Calu3 (cell line): ENCODE results near the gene CNKSR1. TPM values are rescaled to one million over a fixed set of nuclear protein-coding genes. Genes with fewer than 3 reads are reported as not detected.
A peak's percentile ranks its signal among the peaks of the same experiment; 100 is the strongest.

Experiments
- BruUV-seq: library from RNA; stranded (reverse); fragments of 400-500 nt; replicated peaks from 2 replicates; lab custom pipeline; 2021; lab: Mats Ljungman, UMichigan
- CTCF ChIA-PET: fragments of 300-600 bp; sonication (Branson Sonifier 250); formaldehyde crosslinking; loops from one replicate; lab custom pipeline; 2022; ENCODE audit warnings: antibody characterized with exemption; lab: Charles Lee
- DNase-seq: peaks from one replicate; pipeline ENCODE4 v3.0.0; 2022
- H3K27ac Mint-ChIP-seq: one replicate; pipeline ENCODE4 v1.8.0; 2022; ENCODE audit warnings: mixed read lengths; ENCODE audit not compliant: unreplicated experiment
- H3K27me3 Mint-ChIP-seq: one replicate; pipeline ENCODE4 v1.8.0; 2022; ENCODE audit warnings: mixed read lengths; ENCODE audit not compliant: unreplicated experiment
- H3K36me3 Mint-ChIP-seq: one replicate; pipeline ENCODE4 v1.8.0; 2022; ENCODE audit warnings: mild to moderate bottlenecking, moderate library complexity, mixed read lengths; ENCODE audit not compliant: insufficient read depth, unreplicated experiment
- H3K4me1 Mint-ChIP-seq: one replicate; pipeline ENCODE4 v1.8.0; 2022; ENCODE audit warnings: mild to moderate bottlenecking, low read depth, mixed read lengths; ENCODE audit not compliant: unreplicated experiment
- H3K4me3 Mint-ChIP-seq: one replicate; pipeline ENCODE4 v1.8.0; 2022; ENCODE audit warnings: mild to moderate bottlenecking, low read depth, moderate library complexity, mixed read lengths; ENCODE audit not compliant: unreplicated experiment
- H3K9me3 Mint-ChIP-seq: one replicate; pipeline ENCODE4 v1.8.0; 2022; ENCODE audit warnings: low read depth, mixed read lengths; ENCODE audit not compliant: unreplicated experiment
- CTCF ChIP-seq: fragments of 200-600 bp; IDR thresholded peaks from one replicate; pipeline ENCODE4 v1.8.0; 2022; ENCODE audit warnings: antibody characterized with exemption; ENCODE audit not compliant: unreplicated experiment
- intact Hi-C: fragments of 100-400 bp; cut with micrococcal nuclease; formaldehyde crosslinking; loops from one replicate; pipeline ENCODE4 v1.10.0; 2022; ENCODE audit not compliant: unreplicated experiment
- total RNA-seq: library from RNA; stranded (reverse); gene quantifications from 2 replicates; pipeline ENCODE4 v1.2.3, GENCODE V29; 2022

CNKSR1 gene
- total RNA-seq, 1 experiment from 2014 or later, result 28.1 TPM

- H3K4me1 Mint-ChIP-seq, result no peaks in the 10 kb centered on the region
- peaks cover 29% of the 10 kb centered on the region for H3K36me3 Mint-ChIP-seq
- TF ChIP-seq CTCF, result no peak
- BruUV-seq, result no TSS peak
- peaks cover 13% of the 10 kb centered on the region for H3K27me3 Mint-ChIP-seq
- CTCF ChIA-PET, result no interaction called here
- no peak for DNase-seq
- intact Hi-C loops, result no loop called here
- H3K4me3 Mint-ChIP-seq, result no peak overlapping the region
- no peak overlapping the region for H3K27ac Mint-ChIP-seq
- H3K9me3 Mint-ChIP-seq, result no peaks in the 10 kb centered on the region
These were observed 10.5 kb upstream of the CNKSR1 start for GRCh38 chr1:26166719-26167281.

GRCh38 chr1:26168410-26169197 lies 8.7 kb upstream of the CNKSR1 start, which contains the start of gene C1orf232:
Gene C1orf232, minus strand, starts transcription at chr1:26168963. Its CDS starts 464 bp downstream, at chr1:26168499.
- Mint-ChIP-seq H3K4me3 (peak within 1 kb of the TSS; percentile 81), H3K4me1 (no peaks in the 10 kb centered on the region), H3K27ac (peak within 1 kb of the TSS; percentile 52), H3K27me3 (peaks cover 13% of the 10 kb centered on the region), H3K9me3 (no peaks in the 10 kb centered on the region), H3K36me3 (peaks cover 25% of the 10 kb centered on the region)
- intact Hi-C loops, result no loop called here
- CTCF ChIA-PET, result no interaction called here
- no TSS peak for BruUV-seq
- no peak for TF ChIP-seq CTCF
- DNase-seq, result no peak

DNA sequence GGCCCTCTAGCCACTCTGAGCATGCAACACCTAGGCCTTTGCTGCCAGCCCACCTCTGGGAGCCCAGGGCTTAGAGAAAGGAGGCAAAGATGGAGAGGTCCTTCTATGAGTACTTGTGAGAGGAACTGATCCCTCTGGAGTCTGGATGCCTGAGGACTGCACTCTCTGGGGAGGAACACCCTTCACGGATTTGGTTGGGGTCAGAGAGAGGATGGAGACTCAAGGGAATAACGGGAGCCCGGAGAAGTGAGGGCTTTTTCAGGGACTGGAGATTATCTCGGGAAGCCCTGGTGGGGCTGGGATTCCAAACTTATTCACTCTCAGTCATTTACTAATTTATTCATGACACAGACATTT lies 8.1 kb upstream of the CNKSR1 start:
- peaks cover 12% of the 10 kb centered on the region for H3K27me3 Mint-ChIP-seq
- H3K9me3 Mint-ChIP-seq, result no peaks in the 10 kb centered on the region
- intact Hi-C loops, result no loop called here
- no TSS peak for BruUV-seq
- no peaks in the 10 kb centered on the region for H3K4me1 Mint-ChIP-seq
- DNase-seq, result no peak
- no peak overlapping the region for H3K27ac Mint-ChIP-seq
- H3K36me3 Mint-ChIP-seq, result peaks cover 24% of the 10 kb centered on the region
- CTCF ChIA-PET, result interaction anchor here (0.9 to 1.3 kb wide), 5 partner anchors 56 to 133 kb away, joined by 3 to 20 read pairs (median 6); partner anchors contain the start of gene CEP85
- peak overlapping the region; percentile 81 for H3K4me3 Mint-ChIP-seq
- no peak for TF ChIP-seq CTCF

DNA sequence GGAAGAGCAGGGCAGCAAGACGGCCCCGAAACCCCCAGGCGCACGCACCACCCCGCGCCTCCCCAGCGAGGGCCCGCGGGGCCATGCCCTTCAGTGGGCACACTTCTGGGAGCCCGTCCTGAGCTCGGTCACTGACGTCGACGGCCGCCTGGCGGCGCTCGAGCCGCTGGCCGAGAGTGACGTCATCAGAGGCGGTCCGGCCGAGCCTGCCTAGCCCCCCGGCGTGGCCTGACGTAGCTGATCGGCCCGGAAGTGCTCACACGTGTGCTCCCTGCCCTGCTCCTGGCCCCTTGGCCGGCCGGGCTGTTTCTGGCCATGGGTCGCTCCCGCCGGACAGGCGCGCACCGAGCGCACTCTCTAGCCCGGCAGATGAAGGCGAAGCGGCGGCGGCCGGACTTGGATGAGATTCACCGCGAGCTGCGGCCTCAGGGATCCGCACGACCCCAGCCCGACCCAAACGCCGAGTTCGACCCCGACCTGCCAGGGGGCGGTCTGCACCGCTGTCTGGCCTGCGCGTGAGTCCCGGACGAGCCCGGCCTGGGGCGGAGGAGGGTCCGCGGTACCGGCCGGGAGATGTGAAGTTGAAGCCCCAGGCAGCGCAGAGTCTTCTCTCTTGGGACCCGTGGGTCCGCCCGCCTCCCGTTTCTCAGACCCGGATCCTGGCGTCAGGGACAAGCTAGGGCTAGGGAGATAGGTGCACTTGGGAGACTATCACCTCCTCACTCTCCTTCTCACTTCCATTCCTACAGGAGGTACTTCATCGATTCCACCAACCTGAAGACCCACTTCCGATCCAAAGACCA lies 7.4 kb upstream of the CNKSR1 start, which contains the start of gene ZNF593:
TSS of gene ZNF593 (plus strand) at position 240 of the 803 bp plus-strand sequence. CDS start at position 316, 76 bp downstream.
- peak; percentile 88 for DNase-seq
- Mint-ChIP-seq H3K4me1 (no peaks in the 10 kb centered on the region), H3K9me3 (no peaks in the 10 kb centered on the region), H3K4me3 (peak within 1 kb of the TSS; percentile 81), H3K36me3 (peaks cover 18% of the 10 kb centered on the region), H3K27me3 (peaks cover 6% of the 10 kb centered on the region), H3K27ac (peak within 1 kb of the TSS; percentile 52)
- intact Hi-C loops, result loop anchor here (10.0 kb wide), 1 partner anchor 55 kb away; no protein-coding TSS in a partner anchor
- peak; percentile 70 for TF ChIP-seq CTCF
- TSS peak; percentile 93 for BruUV-seq
- CTCF ChIA-PET, result interaction anchor here (0.6 to 1.3 kb wide), 8 partner anchors 8 to 134 kb away, joined by 3 to 20 read pairs (median 4); partner anchors contain the start of gene CEP85
